RWPE1 (cell line): ENCODE data around the gene GPR183.

Experiments
- CTCF ChIA-PET: fragments of 350-600 bp; sonication (Branson Sonifier 250); formaldehyde crosslinking; extraction: SDS; loops from one replicate; lab custom pipeline; 2021; lab: Yijun Ruan, JAX
- POLR2A ChIA-PET: fragments of 400-600 bp; formaldehyde crosslinking; extraction: SDS; loops from one replicate; lab custom pipeline; 2020; ENCODE audit warnings: antibody characterized with exemption; ENCODE audit not compliant: low non-redundant PET; lab: Yijun Ruan, JAX
- DNase-seq: peaks from one replicate; pipeline ENCODE4 v3.0.0; 2012; ENCODE audit warnings: low spot score
- H3K27ac ChIP-seq: fragments of 450-650 bp; 2 replicates; pipeline ENCODE4 v1.5.1; 2017
- TF ChIP-seq, protein P1 (sequence below): fragments of 450-650 bp; conservative IDR thresholded peaks from 2 replicates; pipeline ENCODE4 v1.5.1; 2017; ENCODE audit warnings: low read depth, mild to moderate bottlenecking

Gene GPR183

DNA sequence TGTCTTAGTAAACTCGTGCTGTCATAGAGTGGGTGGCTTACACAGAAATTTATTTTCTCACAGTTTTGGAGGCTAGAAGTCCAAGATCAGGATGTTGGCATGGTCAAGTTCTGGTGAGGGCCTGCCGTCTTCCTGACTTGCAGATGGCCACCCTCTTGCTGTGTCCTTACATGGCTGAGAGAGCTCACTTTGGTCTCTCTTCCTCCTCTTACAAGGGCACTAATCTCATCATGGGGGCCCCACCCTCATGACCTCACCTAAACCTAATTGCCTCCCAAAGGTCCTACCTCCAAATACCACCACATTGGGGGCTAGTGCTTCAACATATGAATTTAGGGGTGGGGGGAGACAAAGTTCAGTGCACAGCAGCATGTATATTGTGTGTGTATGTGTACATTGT is 34.7 kb downstream of the GPR183 start:
- CTCF ChIA-PET, result no interaction called here
- no peak for DNase-seq
- H3K27ac ChIP-seq, result no peak overlapping the region
- TF ChIP-seq, protein P1, sequence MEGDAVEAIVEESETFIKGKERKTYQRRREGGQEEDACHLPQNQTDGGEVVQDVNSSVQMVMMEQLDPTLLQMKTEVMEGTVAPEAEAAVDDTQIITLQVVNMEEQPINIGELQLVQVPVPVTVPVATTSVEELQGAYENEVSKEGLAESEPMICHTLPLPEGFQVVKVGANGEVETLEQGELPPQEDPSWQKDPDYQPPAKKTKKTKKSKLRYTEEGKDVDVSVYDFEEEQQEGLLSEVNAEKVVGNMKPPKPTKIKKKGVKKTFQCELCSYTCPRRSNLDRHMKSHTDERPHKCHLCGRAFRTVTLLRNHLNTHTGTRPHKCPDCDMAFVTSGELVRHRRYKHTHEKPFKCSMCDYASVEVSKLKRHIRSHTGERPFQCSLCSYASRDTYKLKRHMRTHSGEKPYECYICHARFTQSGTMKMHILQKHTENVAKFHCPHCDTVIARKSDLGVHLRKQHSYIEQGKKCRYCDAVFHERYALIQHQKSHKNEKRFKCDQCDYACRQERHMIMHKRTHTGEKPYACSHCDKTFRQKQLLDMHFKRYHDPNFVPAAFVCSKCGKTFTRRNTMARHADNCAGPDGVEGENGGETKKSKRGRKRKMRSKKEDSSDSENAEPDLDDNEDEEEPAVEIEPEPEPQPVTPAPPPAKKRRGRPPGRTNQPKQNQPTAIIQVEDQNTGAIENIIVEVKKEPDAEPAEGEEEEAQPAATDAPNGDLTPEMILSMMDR, result no peak
- POLR2A ChIA-PET, result interaction anchor here (0.8 kb wide), 1 partner anchor 72 kb away, joined by 3 read pairs; the partner anchor contains the start of gene UBAC2

DNA sequence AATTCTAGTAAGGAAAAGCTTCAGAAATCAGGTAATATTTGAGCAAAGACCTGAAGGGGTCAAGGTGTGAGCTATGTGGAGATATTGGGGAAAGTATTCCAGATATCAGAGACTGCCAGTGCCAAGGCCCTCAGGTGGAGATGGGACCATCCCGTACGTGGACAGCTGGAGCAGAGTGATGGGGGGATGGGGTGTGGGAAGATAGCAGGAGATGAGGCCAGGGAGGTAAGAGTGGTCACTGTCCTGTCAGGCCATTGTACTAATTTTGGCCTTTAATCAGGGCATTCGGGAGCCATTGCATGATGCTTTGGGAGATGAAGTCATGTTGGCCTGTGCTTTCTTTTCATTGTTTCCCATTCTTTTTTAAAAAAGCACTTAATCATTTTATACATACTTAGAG is 36.0 kb downstream of the GPR183 start:
- POLR2A ChIA-PET, result no interaction called here
- H3K27ac ChIP-seq, result no peak overlapping the region

DNA sequence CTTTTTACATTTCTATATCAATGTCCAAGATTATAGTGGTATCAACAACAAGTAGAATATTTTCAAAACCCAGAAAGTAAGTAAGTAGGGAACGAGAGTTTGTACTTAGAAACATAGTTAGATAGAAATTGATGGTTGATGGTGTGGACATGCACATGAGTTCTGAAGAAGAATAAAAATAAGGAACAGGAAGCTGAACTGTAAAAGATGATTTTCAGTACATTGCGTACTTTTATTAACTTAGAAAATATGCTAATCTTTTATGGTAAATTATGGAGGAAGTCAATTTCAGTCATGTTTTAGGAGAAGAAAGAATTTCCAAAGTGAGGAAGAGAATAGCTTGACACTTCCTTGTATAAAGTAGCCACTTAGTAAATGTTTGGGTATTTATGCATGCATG is 36.7 kb downstream of the GPR183 start:
- ChIA-PET POLR2A (no interaction called here), CTCF (interaction anchor here (0.5 to 3.5 kb wide), 6 partner anchors 9 to 427 kb away, joined by 3 to 15 read pairs (median 4); no protein-coding TSS in a partner anchor)
- no peak overlapping the region for H3K27ac ChIP-seq
- DNase-seq, result no peak
- TF ChIP-seq, protein P1, result no peak

More for the DNA sequence above, 36.0 kb downstream of the GPR183 start:
- no peak for DNase-seq
- TF ChIP-seq, protein P1, result no peak
- CTCF ChIA-PET, result interaction anchor here (0.5 to 0.7 kb wide), 3 partner anchors 15 to 242 kb away, joined by 3 to 4 read pairs (median 3); no protein-coding TSS in a partner anchor

DNA sequence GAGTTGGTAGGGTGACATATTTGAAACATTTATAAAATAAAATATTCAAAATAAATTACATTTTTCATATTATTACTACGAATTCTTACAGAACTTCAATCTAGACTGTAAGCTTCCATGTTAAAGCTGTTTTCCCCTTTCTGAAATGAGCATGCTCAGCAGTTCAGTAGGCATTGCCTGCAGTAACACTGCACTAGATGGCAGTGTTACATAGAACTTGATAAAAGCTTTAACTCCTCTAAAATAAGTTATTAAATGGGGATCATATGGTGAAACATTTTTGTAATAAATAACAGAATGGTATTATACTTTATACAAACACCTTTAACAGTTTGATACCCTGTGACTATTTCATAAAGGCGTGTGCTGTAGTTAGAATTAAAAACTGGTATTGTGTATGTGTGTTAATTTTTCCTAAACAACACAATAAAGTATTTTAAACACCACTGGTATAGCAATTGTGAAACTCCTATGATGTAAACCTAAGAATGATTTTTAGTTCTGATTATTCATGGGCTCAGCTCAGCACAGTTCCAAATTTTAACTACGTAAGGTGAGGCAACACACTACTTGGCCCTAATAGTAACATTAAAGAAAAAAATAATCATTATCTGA is 37.5 kb downstream of the GPR183 start:
- CTCF ChIA-PET, result interaction anchor here (0.5 to 3.5 kb wide), 9 partner anchors 8 to 426 kb away, joined by 3 to 15 read pairs (median 4); no protein-coding TSS in a partner anchor
- POLR2A ChIA-PET, result no interaction called here

DNA sequence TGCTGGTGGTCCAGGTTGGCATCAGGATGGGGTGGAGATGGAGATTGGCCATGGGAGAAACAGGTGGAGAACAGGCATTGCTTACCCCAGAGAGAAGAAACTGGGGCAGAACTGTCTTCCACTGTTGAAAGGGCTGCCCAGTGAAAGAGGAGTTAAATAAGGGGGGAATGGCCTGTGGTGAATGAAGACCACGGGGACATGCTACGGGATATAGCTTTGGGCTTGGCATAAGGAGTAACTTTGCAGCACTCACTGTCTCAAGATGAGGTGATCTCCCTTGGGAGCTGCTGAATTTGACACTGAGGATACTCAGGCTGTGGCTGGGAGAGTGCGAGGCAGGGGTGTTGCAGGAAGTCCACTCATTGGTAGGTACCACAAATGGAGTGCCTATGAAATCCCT is 38.4 kb downstream of the GPR183 start:
- TF ChIP-seq, protein P1, result no peak
- H3K27ac ChIP-seq, result no peak overlapping the region
- DNase-seq, result no peak
- ChIA-PET POLR2A (no interaction called here), CTCF (interaction anchor here (0.6 to 3.5 kb wide), 4 partner anchors 93 to 208 kb away, joined by 3 to 15 read pairs (median 4); no protein-coding TSS in a partner anchor)

More for the DNA sequence above, 37.5 kb downstream of the GPR183 start:
- TF ChIP-seq, protein P1, result peak; percentile 61
- no peak overlapping the region for H3K27ac ChIP-seq
- peak; percentile 20 for DNase-seq

DNA sequence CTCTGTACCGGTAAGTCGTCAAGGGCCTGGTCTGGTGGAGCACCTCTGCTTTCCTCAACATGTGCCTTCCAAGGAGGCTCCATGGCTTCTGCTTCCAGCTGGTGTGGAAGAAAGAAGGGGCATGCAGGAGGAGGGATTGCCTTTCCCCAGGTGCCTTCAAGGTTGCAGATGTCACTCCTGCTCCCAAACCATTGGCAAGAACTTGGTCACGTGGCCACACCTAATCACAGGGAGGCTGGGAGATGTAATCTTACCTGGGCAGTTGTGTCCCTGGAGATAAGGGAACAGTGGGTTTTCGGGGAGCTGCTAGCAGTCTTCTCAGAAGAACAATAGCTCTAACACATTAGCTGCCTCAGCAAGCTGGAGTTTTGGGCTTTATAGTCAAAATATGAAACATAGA is 39.3 kb downstream of the GPR183 start:
- no peak overlapping the region for H3K27ac ChIP-seq
- POLR2A ChIA-PET, result no interaction called here
- TF ChIP-seq, protein P1, result no peak
- no peak for DNase-seq
- CTCF ChIA-PET, result interaction anchor here (0.6 to 3.5 kb wide), 2 partner anchors 92 to 212 kb away, joined by 3 to 15 read pairs; no protein-coding TSS in a partner anchor
